Measurements from ENCODE around the gene CUL7. TPM values are rescaled to one million over a fixed set of nuclear protein-coding genes. Genes with fewer than 3 reads are reported as not detected.

The CUL7 gene
- polyA plus RNA-seq, 2 donors, result 5.1 to 5.5 TPM

- WGBS, 2 donors, result 92 to 98% methylated on average over 2 of the region's 2 CpGs
- Histone ChIP-seq H3K36me3 (ENCODE audit: control insufficient read depth in 2 of 2, insufficient read depth in 2 of 2, low read length in 1 of 2) (peaks cover 7 to 9% of the 10 kb centered on the region in 2 donors), H3K9me3 (ENCODE audit: control insufficient read depth in 2 of 2, insufficient read depth in 1 of 2, low read depth in 1 of 2, low read length in 1 of 2) (no peaks in the 10 kb centered on the region), H3K27ac (ENCODE audit: low read depth in 2 of 2, low read length in 1 of 2) (no peak overlapping the region), H3K4me3 (ENCODE audit: low read depth in 1 of 2, low read length in 2 of 2) (no peak overlapping the region), H3K4me1 (ENCODE audit: control insufficient read depth in 2 of 2, insufficient read depth in 2 of 2, low read length in 1 of 2) (peaks cover 0 to 2% of the 10 kb centered on the region in 2 donors), H3K27me3 (ENCODE audit: control insufficient read depth in 1 of 2, insufficient read depth in 2 of 2, low read length in 2 of 2) (no peaks in the 10 kb centered on the region)
Observed at GRCh38 chr6:42993445-42993844, 60.2 kb downstream of the CUL7 start.

GRCh38 chr6:42989923-42990322 is 63.7 kb downstream of the CUL7 start:
- no peaks in the 10 kb centered on the region for H3K27me3 ChIP-seq (ENCODE audit: control insufficient read depth in 1 of 2, insufficient read depth in 2 of 2, low read length in 2 of 2)
- no peaks in the 10 kb centered on the region for H3K9me3 ChIP-seq (ENCODE audit: control insufficient read depth in 2 of 2, insufficient read depth in 1 of 2, low read depth in 1 of 2, low read length in 1 of 2)
- H3K27ac ChIP-seq (ENCODE audit: low read depth in 2 of 2, low read length in 1 of 2), result no peak overlapping the region
- H3K4me3 ChIP-seq (ENCODE audit: low read depth in 1 of 2, low read length in 2 of 2), result no peak overlapping the region
- H3K36me3 ChIP-seq (ENCODE audit: control insufficient read depth in 2 of 2, insufficient read depth in 2 of 2, low read length in 1 of 2), result peaks cover 7 to 9% of the 10 kb centered on the region in 2 donors
- WGBS, 2 donors, result 83 to 89% methylated on average over 5 of the region's 5 CpGs
- peaks cover 2 to 13% of the 10 kb centered on the region in 2 donors for H3K4me1 ChIP-seq (ENCODE audit: control insufficient read depth in 2 of 2, insufficient read depth in 2 of 2, low read length in 1 of 2)

GRCh38 chr6:42988486-42989020 is 65.1 kb downstream of the CUL7 start:
- H3K36me3 ChIP-seq (ENCODE audit: control insufficient read depth in 2 of 2, insufficient read depth in 2 of 2, low read length in 1 of 2), result peaks cover 7 to 9% of the 10 kb centered on the region in 2 donors
- H3K4me1 ChIP-seq (ENCODE audit: control insufficient read depth in 2 of 2, insufficient read depth in 2 of 2, low read length in 1 of 2), result peaks cover 5 to 16% of the 10 kb centered on the region in 2 donors
- 50 to 56% methylated on average over 1 of the region's 1 CpG for WGBS, 2 donors
- no peaks in the 10 kb centered on the region for H3K27me3 ChIP-seq (ENCODE audit: control insufficient read depth in 1 of 2, insufficient read depth in 2 of 2, low read length in 2 of 2)
- H3K9me3 ChIP-seq (ENCODE audit: control insufficient read depth in 2 of 2, insufficient read depth in 1 of 2, low read depth in 1 of 2, low read length in 1 of 2), result no peaks in the 10 kb centered on the region
- no peak overlapping the region for H3K27ac ChIP-seq (ENCODE audit: low read depth in 2 of 2, low read length in 1 of 2)
- no peak overlapping the region for H3K4me3 ChIP-seq (ENCODE audit: low read depth in 1 of 2, low read length in 2 of 2)

Other genes with a start within 250 kb of the CUL7 start
- gene RPL7L1, start 174.2 kb downstream of the CUL7 start, polyA plus RNA-seq, result 10 to 100 TPM; 32.7 to 39.4 TPM
- gene PTCRA, start 137.8 kb downstream of the CUL7 start, polyA plus RNA-seq, result not detected
- gene CNPY3, start 124.4 kb downstream of the CUL7 start, polyA plus RNA-seq, result 10 to 100 TPM; 14.2 to 15.1 TPM
- under 1 TPM; 0.18 to 0.67 TPM for gene GNMT, start 93.1 kb downstream of the CUL7 start, polyA plus RNA-seq
- gene PEX6, start 74.7 kb downstream of the CUL7 start, polyA plus RNA-seq, result 10 to 100 TPM; 13.1 to 13.7 TPM
- gene PPP2R5D, start 69.3 kb downstream of the CUL7 start, polyA plus RNA-seq, result 10 to 100 TPM; 16.7 to 17.4 TPM
- gene MEA1, start 39.9 kb downstream of the CUL7 start, polyA plus RNA-seq, result 10 to 100 TPM; 83.0 to 95.6 TPM
- gene KLHDC3, start 39.6 kb downstream of the CUL7 start, polyA plus RNA-seq, result 10 to 100 TPM; 39.3 to 40.9 TPM
- gene RRP36, start 32.2 kb downstream of the CUL7 start, polyA plus RNA-seq, result 10 to 100 TPM; 18.4 to 40.3 TPM
- 10 to 100 TPM; 48.9 to 54.6 TPM for gene MRPL2, start 5.6 kb upstream of the CUL7 start, polyA plus RNA-seq
- gene KLC4, start 5.8 kb upstream of the CUL7 start, polyA plus RNA-seq, result 10 to 100 TPM in 1 of 2 donors, 1 to 10 TPM in 1; 8.4 to 15.3 TPM
- 10 to 100 TPM; 25.8 to 39.7 TPM for gene PTK7, start 22.5 kb upstream of the CUL7 start, polyA plus RNA-seq
- gene SRF, start 117.4 kb upstream of the CUL7 start, polyA plus RNA-seq, result 10 to 100 TPM; 17.1 to 23.7 TPM
- gene CUL9, start 128.3 kb upstream of the CUL7 start, polyA plus RNA-seq, result 10 to 100 TPM; 26.6 to 64.9 TPM
- 100 to 1,000 TPM in 1 of 2 donors, 10 to 100 TPM in 1; 62.3 to 115 TPM for gene DNPH1, start 175.6 kb upstream of the CUL7 start, polyA plus RNA-seq
- gene TTBK1, start 189.6 kb upstream of the CUL7 start, polyA plus RNA-seq, result under 1 TPM; 0.02 TPM
- not detected for gene SLC22A7, start 244.4 kb upstream of the CUL7 start, polyA plus RNA-seq

Data from esophagus (tissue), 2 donors.